GM21825 (cell line): ENCODE data around the gene MAPKBP1.

Source experiments
- ATAC-seq: cut with Tn5 transposase; IDR thresholded peaks from one replicate; pipeline ENCODE4 v1.9.1; 2021; ENCODE audit warnings: mild to moderate bottlenecking, moderate library complexity; ENCODE audit not compliant: unreplicated experiment

The MAPKBP1 gene

GRCh38 chr15:41862515-41863116, 88.3 kb downstream of the MAPKBP1 start:
- ATAC-seq = no peak

- no peak for ATAC-seq
Measured at GRCh38 chr15:41865490-41866055, 91.3 kb downstream of the MAPKBP1 start.

GRCh38 chr15:41866263-41866703, 92.0 kb downstream of the MAPKBP1 start:
- ATAC-seq = no peak

- ATAC-seq = no peak
Measured at GRCh38 chr15:41866872-41867579, 92.7 kb downstream of the MAPKBP1 start.

GRCh38 chr15:41868321-41868720, 94.0 kb downstream of the MAPKBP1 start:
- no peak for ATAC-seq

GRCh38 chr15:41869770-41870688, 95.7 kb downstream of the MAPKBP1 start:
- no peak for ATAC-seq

- ATAC-seq = no peak
Measured at GRCh38 chr15:41870689-41871081, 96.4 kb downstream of the MAPKBP1 start.

GRCh38 chr15:41871175-41871905, 97.1 kb downstream of the MAPKBP1 start:
- no peak for ATAC-seq

- ATAC-seq = no peak
Measured at GRCh38 chr15:41872166-41872747, 98.0 kb downstream of the MAPKBP1 start.

- no peak for ATAC-seq
Measured at GRCh38 chr15:41873711-41874110, 99.4 kb downstream of the MAPKBP1 start.

- no peak for ATAC-seq
Measured at GRCh38 chr15:41874736-41875135, 100.5 kb downstream of the MAPKBP1 start.

- no peak for ATAC-seq
Measured at GRCh38 chr15:41876007-41876406, 101.7 kb downstream of the MAPKBP1 start.

GRCh38 chr15:41876689-41877088, 102.4 kb downstream of the MAPKBP1 start:
- no peak for ATAC-seq
